ENCODE measurements around the gene GRK2.

- TF ChIP-seq CTCF (IDR thresholded peaks at IDR 0.05): no peak
- TF ChIP-seq EP300 (IDR thresholded peaks at IDR 0.05): no peak
- no peak for TF ChIP-seq POLR2A (IDR thresholded peaks at IDR 0.05)
- TF ChIP-seq POLR2AphosphoS5 (IDR thresholded peaks at IDR 0.05): no peak
Measured at GRCh38 chr11:67291481-67292381, 25.5 kb downstream of the GRK2 start.
